HEK293 (cell line): ENCODE results near the gene LGI2.

ENCODE experiments used
- CTCF ChIA-PET: fragments of 350-600 bp; formaldehyde crosslinking; extraction: SDS; loops from one replicate; lab custom pipeline; 2021; ENCODE audit warnings: antibody characterized with exemption; lab: Yijun Ruan, JAX
- POLR2A ChIA-PET: fragments of 300-600 bp; formaldehyde crosslinking; extraction: SDS; loops from one replicate; lab custom pipeline; 2020; ENCODE audit warnings: antibody characterized with exemption, inconsistent platforms; lab: Yijun Ruan, JAX
- H3K27ac ChIP-seq: fragments of 200-500 bp; sonication (Bioruptor generic); 2 replicates; pipeline ENCODE4 v1.5.1; 2014; ENCODE audit warnings: low read depth, low read length, control low read depth, inconsistent platforms; ENCODE audit errors: extremely low read depth
- H3K36me3 ChIP-seq, 2 experiments: fragments of 200-500 bp in 1 of 2; sonication (Bioruptor generic) in 1 of 2; 1 replicate in 1 of 2; 2 replicates in 1 of 2; pipeline ENCODE4 v1.5.1; 2014 to 2017; ENCODE audit warnings: inconsistent platforms in 2 of 2, low read length in 2 of 2; ENCODE audit not compliant: control insufficient read depth in 2 of 2, insufficient read depth in 1 of 2
- H3K4me1 ChIP-seq: fragments of 200-500 bp; sonication (Bioruptor generic); 2 replicates; pipeline ENCODE4 v1.5.1; 2014; ENCODE audit warnings: mild to moderate bottlenecking, low read length, inconsistent platforms; ENCODE audit not compliant: control insufficient read depth, insufficient read depth
- H3K4me3 ChIP-seq: 2 replicates; pipeline ENCODE4 v1.5.1; 2011; ENCODE audit warnings: low read depth, mild to moderate bottlenecking, control low read depth, low read length, moderate library complexity
- H3K9me3 ChIP-seq: fragments of 200-500 bp; sonication (Bioruptor generic); 2 replicates; pipeline ENCODE4 v1.5.1; 2014; ENCODE audit warnings: low read depth, low read length, inconsistent platforms; ENCODE audit not compliant: control insufficient read depth, insufficient read depth
- GLIS2 ChIP-seq: fragments of 450-650 bp; formaldehyde crosslinking; IDR thresholded peaks from 2 replicates; pipeline ENCODE4 v1.5.1; 2016; ENCODE audit warnings: missing biosample characterization, missing genetic modification characterization
- MZF1 ChIP-seq: fragments of 450-650 bp; formaldehyde crosslinking; IDR thresholded peaks from 2 replicates; pipeline ENCODE4 v1.5.1; 2017; ENCODE audit warnings: missing biosample characterization, missing genetic modification characterization, borderline replicate concordance
- SALL2 ChIP-seq: fragments of 450-650 bp; formaldehyde crosslinking; IDR thresholded peaks from 2 replicates; pipeline ENCODE4 v1.5.0; 2017; ENCODE audit warnings: missing biosample characterization, mild to moderate bottlenecking, missing genetic modification characterization, borderline replicate concordance
- ZBTB21 ChIP-seq: fragments of 450-650 bp; formaldehyde crosslinking; IDR thresholded peaks from 2 replicates; pipeline ENCODE4 v1.5.1; 2017; ENCODE audit warnings: missing biosample characterization, missing genetic modification characterization
- ZBTB48 ChIP-seq: fragments of 450-650 bp; formaldehyde crosslinking; IDR thresholded peaks from 2 replicates; pipeline ENCODE4 v1.5.1; 2016; ENCODE audit warnings: missing biosample characterization, missing genetic modification characterization
- ZFP41 ChIP-seq: fragments of 450-650 bp; formaldehyde crosslinking; IDR thresholded peaks from 2 replicates; pipeline ENCODE4 v1.5.1; 2016; ENCODE audit warnings: missing biosample characterization, missing genetic modification characterization, borderline replicate concordance
- ZNF132 ChIP-seq: fragments of 450-650 bp; formaldehyde crosslinking; IDR thresholded peaks from 2 replicates; pipeline ENCODE4 v1.5.1; 2017; ENCODE audit warnings: missing biosample characterization, missing genetic modification characterization, borderline replicate concordance
- ZNF202 ChIP-seq: fragments of 450-650 bp; formaldehyde crosslinking; IDR thresholded peaks from 2 replicates; pipeline ENCODE4 v1.5.1; 2016; ENCODE audit warnings: missing biosample characterization, missing genetic modification characterization, borderline replicate concordance
- ZNF398 ChIP-seq: fragments of 450-650 bp; formaldehyde crosslinking; IDR thresholded peaks from 2 replicates; pipeline ENCODE4 v1.5.1; 2017; ENCODE audit warnings: missing biosample characterization, missing genetic modification characterization
- ZNF416 ChIP-seq: fragments of 450-650 bp; formaldehyde crosslinking; IDR thresholded peaks from 2 replicates; pipeline ENCODE4 v1.5.1; 2016; ENCODE audit warnings: missing biosample characterization, missing genetic modification characterization
- ZNF423 ChIP-seq: fragments of 450-650 bp; formaldehyde crosslinking; IDR thresholded peaks from 2 replicates; pipeline ENCODE4 v1.5.1; 2016; ENCODE audit warnings: missing biosample characterization, missing genetic modification characterization
- ZNF48 ChIP-seq: fragments of 450-650 bp; formaldehyde crosslinking; IDR thresholded peaks from 2 replicates; pipeline ENCODE4 v1.5.1; 2016; ENCODE audit warnings: missing biosample characterization, missing genetic modification characterization
- ZNF510 ChIP-seq: fragments of 450-650 bp; formaldehyde crosslinking; IDR thresholded peaks from 2 replicates; pipeline ENCODE4 v1.5.1; 2018; ENCODE audit warnings: mild to moderate bottlenecking, missing genetic modification characterization, missing biosample characterization; ENCODE audit not compliant: insufficient replicate concordance
- ZNF561 ChIP-seq: fragments of 450-650 bp; IDR thresholded peaks from 2 replicates; pipeline ENCODE4 v1.5.1; 2018; ENCODE audit warnings: missing biosample characterization, missing genetic modification characterization, borderline replicate concordance
- ZNF626 ChIP-seq: fragments of 450-650 bp; sonication (Bioruptor Pico); formaldehyde crosslinking; IDR thresholded peaks from 2 replicates; pipeline ENCODE4 v1.5.1; 2018; ENCODE audit warnings: missing biosample characterization, missing genetic modification characterization, inconsistent platforms
- ZNF645 ChIP-seq: fragments of 450-650 bp; formaldehyde crosslinking; IDR thresholded peaks from 2 replicates; pipeline ENCODE4; 2016; ENCODE audit warnings: missing biosample characterization, missing genetic modification characterization
- ZNF692 ChIP-seq: fragments of 450-650 bp; formaldehyde crosslinking; IDR thresholded peaks from 2 replicates; pipeline ENCODE4 v1.5.1; 2016; ENCODE audit warnings: missing biosample characterization, missing genetic modification characterization
- ZSCAN18 ChIP-seq: fragments of 450-650 bp; formaldehyde crosslinking; IDR thresholded peaks from 2 replicates; pipeline ENCODE4 v1.5.1; 2016; ENCODE audit warnings: missing biosample characterization, missing genetic modification characterization
- ZSCAN23 ChIP-seq: fragments of 450-650 bp; formaldehyde crosslinking; IDR thresholded peaks from 2 replicates; pipeline ENCODE4 v1.5.1; 2016; ENCODE audit warnings: missing biosample characterization, missing genetic modification characterization
- ZSCAN30 ChIP-seq: fragments of 450-650 bp; IDR thresholded peaks from 2 replicates; pipeline ENCODE4 v1.5.1; 2018; ENCODE audit warnings: missing biosample characterization, mild to moderate bottlenecking, missing genetic modification characterization, moderate library complexity

The LGI2 gene

GRCh38 chr4:25069014-25069413, 38.3 kb upstream of the LGI2 start (continued):
- TF ChIP-seq ZNF692 (tag by site-specific recombination) (no peak), ZSCAN23 (tag by site-specific recombination) (no peak), ZNF423 (tag by site-specific recombination) (no peak), ZNF416 (no peak), GLIS2 (tag by site-specific recombination) (no peak)

GRCh38 chr4:25068386-25068785, 37.6 kb upstream of the LGI2 start:
- ChIA-PET POLR2A (interaction anchor here (0.6 kb wide), 1 partner anchor 1048 kb away, joined by 3 read pairs; no protein-coding TSS in a partner anchor), CTCF (interaction anchor here (1.8 kb wide), 1 partner anchor 23 kb away, joined by 4 read pairs; no protein-coding TSS in a partner anchor)
- Histone ChIP-seq H3K9me3 (no peaks in the 10 kb centered on the region), H3K4me3 (no peak overlapping the region), H3K36me3 (no peaks in the 10 kb centered on the region), H3K27ac (no peak overlapping the region), H3K4me1 (no peaks in the 10 kb centered on the region)
- TF ChIP-seq ZFP41 = no peak
- TF ChIP-seq ZBTB48 = no peak
- TF ChIP-seq ZNF132 = no peak
- no peak for TF ChIP-seq ZNF561 (tag by site-specific recombination)
- no peak for TF ChIP-seq ZNF645
- TF ChIP-seq ZNF398 (tag by site-specific recombination) = no peak
- TF ChIP-seq ZSCAN30 (tag by site-specific recombination) = no peak
- TF ChIP-seq SALL2 (tag by site-specific recombination) = no peak
- TF ChIP-seq ZNF202 = no peak
- no peak for TF ChIP-seq MZF1 (tag by site-specific recombination)
- TF ChIP-seq ZBTB21 = no peak
- TF ChIP-seq ZNF48 (tag by site-specific recombination) = no peak
- no peak for TF ChIP-seq ZSCAN18 (tag by site-specific recombination)
- TF ChIP-seq ZNF510 (tag by site-specific recombination) = no peak
- no peak for TF ChIP-seq ZNF626
- TF ChIP-seq, all 188 proteins: peak for 0
